Right ventricle myocardium inferior (tissue), 1 donor: ENCODE results near the gene SPARC. TPM values are rescaled to one million over a fixed set of nuclear protein-coding genes. Genes with fewer than 3 reads are reported as not detected.
A peak's percentile ranks its signal among the peaks of the same experiment; 100 is the strongest.

Source experiments
- ATAC-seq: fragments of 200-7000 bp; cut with Tn5 transposase; one replicate; pipeline ENCODE4 v1.9.1; 2020; ENCODE audit warnings: mild to moderate bottlenecking, moderate library complexity
- DNase-seq: peaks from one replicate; pipeline ENCODE4 v3.0.0; 2021; ENCODE audit errors: missing footprints
- intact Hi-C: fragments of 100-400 bp; cut with DNase I; formaldehyde crosslinking; loops from one replicate; pipeline ENCODE4 v1.11.0; 2022
- total RNA-seq: library from RNA; stranded (reverse); fragmentation: NEBNext Ultra II Directional; extraction: Animal tissue kit (Norgen Biotek cat#: 25700); gene quantifications from one replicate; pipeline ENCODE4 v1.2.1, GENCODE V29; 2021
- donor health status: DM: no; HTN: yes; CAD: no; lungs with severe emphysema.

The SPARC gene
- total RNA-seq, 1 donor from 2014 or later, result 517 TPM

DNA sequence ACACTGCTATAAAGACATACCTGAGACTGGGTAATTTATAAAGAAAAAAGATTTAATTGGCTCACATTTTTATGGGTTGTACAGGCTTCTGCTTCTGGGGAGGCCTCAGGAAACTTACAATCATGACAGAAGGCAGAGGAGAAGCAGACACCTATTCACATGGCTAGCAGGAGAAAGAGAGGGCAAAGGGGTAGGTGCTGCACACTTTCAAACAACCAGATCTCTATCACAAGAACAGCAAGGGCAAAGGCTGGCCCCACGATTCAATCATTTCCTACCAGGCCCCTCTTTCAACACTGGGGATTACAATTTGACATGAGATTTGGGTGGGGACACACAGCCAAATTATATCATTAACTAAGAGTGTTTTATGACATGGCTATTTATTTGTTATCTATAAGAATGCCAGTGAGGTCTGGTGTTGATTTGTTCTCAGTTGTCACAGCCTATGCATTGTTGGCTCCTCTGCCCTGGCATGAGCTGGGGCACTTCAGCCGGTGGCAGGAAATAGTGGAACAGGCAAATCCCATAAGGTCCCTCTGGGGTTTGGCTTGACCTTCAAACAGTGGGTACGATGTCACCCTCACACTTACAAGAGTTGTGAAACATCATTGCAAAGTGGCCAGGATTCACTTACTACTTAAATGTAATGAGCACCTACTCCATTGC, 44.1 kb downstream of the SPARC start:
- intact Hi-C loops, result no loop called here

GRCh38 chr5:151638619-151639018, 48.1 kb downstream of the SPARC start:
- intact Hi-C loops, result no loop called here
- DNase-seq, result no peak
- no peak for ATAC-seq

More for the DNA sequence above, 44.1 kb downstream of the SPARC start:
- ATAC-seq (peak; percentile 91), DNase-seq (no peak)

DNA sequence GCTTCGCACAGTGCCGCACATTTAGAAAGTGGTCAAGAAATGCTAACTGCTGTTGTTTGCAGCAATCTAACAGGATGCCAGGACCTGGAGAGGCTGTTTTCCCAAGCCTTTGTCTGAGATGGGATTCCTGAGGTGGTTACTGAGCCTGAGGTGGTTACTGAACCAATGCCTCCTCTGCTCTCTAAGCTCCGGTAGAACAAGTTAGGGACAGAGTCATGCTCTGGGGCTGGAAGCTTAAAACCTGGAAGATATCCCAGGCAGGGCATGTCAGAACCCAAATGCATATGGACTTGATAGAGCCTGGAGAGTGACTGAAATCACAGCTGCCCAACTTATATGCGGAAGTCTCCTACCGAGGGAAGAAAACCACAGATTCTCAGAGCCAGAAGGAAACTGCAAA, 49.0 kb downstream of the SPARC start:
- no peak for ATAC-seq
- no peak for DNase-seq
- intact Hi-C loops, result no loop called here

- intact Hi-C loops, result no loop called here
- DNase-seq (no peak), ATAC-seq (no peak)
Observed at GRCh38 chr5:151633892-151634291, 52.8 kb downstream of the SPARC start.

DNA sequence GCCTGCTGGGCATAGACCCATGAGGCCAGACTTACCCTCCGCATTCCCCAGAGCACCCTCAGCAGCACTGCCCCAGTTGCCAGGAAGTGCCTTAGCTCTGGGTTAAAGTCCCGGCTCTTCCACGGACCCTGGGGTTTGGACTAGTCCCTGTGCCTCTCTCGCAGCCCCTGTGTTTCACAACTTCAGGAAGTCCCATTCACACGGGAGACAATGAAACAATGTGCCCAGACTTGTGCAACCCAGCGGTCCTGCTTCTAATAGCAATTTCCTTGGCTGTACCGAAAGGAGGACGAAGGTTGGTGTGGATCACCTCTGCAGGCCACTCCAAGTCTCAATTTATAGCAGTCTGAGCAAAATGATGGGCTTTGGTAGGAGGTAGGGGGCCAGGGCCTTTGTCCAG, 53.8 kb downstream of the SPARC start:
- ATAC-seq (no peak), DNase-seq (no peak)
- intact Hi-C loops, result no loop called here

DNA sequence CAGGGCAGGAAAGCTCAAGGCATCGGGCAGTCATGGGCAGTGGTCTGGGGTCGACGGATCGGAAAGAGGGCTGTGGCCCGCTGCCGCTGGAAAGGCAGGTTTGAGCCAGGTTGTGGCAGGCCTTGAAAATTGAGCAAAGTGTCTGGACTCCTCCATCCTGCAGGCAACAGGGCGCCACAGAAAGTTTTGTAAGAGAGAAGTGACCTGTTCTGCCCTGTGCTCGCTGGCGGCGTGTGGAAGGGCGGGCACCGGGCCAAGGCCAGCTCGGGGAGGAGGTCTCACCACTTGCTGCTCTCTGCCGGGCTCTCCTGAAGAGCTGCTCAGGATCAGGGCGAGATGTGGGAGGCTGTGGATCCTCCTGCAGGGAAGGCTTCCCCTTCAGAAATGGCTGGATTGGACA, 54.2 kb downstream of the SPARC start:
- DNase-seq, result peak; percentile 77
- peak; percentile 71 for ATAC-seq
- intact Hi-C loops, result no loop called here

- DNase-seq, result no peak
- intact Hi-C loops, result no loop called here
- ATAC-seq, result no peak
Observed at GRCh38 chr5:151631941-151632340, 54.8 kb downstream of the SPARC start.

- intact Hi-C loops, result no loop called here
- no peak for ATAC-seq
- no peak for DNase-seq
Observed at GRCh38 chr5:151630088-151630487, 56.6 kb downstream of the SPARC start.

DNA sequence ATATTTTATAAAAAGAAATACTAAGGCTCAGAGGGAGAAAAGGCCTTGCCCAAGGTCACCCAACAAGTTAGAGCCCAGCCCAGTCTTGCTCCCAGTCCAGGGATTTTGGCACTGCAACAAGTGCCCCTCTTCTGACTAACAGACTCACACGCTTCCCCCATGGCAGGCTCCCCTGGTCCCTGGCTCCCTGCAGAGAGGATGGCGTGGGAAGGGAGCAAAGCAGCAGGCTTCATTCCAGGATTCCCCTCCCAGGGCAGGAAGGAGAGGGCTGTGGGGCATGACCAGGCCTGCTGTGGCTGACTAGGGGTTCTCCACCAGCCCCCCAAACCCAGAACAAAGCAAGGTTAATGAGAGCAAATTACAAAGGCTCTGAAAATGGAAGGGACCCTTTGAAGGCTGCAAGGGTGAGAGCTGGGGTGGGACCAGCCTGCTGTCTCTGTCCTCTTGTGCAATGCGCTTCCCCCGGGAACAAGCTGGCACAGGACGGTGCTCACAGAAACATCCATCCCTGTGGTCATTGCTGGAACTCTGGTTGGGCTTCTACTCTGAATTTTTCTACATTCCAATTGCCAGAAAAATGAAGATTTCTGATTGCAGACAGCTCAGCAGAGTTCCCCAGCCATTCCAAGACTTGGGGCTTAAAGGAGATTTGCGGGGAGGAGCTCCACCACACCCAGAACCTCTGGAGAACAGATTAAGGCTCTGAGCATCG, 58.4 kb downstream of the SPARC start:
- intact Hi-C loops, result no loop called here
- DNase-seq, result no peak
- peak; percentile 40 for ATAC-seq

- ATAC-seq, result peak; percentile 47
- intact Hi-C loops, result no loop called here
Observed at GRCh38 chr5:151627650-151628049, 59.1 kb downstream of the SPARC start.

GRCh38 chr5:151625285-151625684, 61.4 kb downstream of the SPARC start:
- intact Hi-C loops, result no loop called here
- DNase-seq (no peak), ATAC-seq (no peak)

More at GRCh38 chr5:151627650-151628049, 59.1 kb downstream of the SPARC start:
- no peak for DNase-seq

- DNase-seq (no peak), ATAC-seq (peak; percentile 69)
- intact Hi-C loops, result no loop called here
Observed at GRCh38 chr5:151624476-151624875, 62.2 kb downstream of the SPARC start.

- intact Hi-C loops, result no loop called here
- DNase-seq, result no peak
- ATAC-seq, result no peak
Observed at GRCh38 chr5:151622367-151623088, 64.2 kb downstream of the SPARC start.

GRCh38 chr5:151620461-151620840, 66.3 kb downstream of the SPARC start:
- ATAC-seq (no peak), DNase-seq (no peak)
- intact Hi-C loops, result no loop called here

- ATAC-seq (no peak), DNase-seq (no peak)
Observed at GRCh38 chr5:151619812-151620460, 66.8 kb downstream of the SPARC start.

DNA sequence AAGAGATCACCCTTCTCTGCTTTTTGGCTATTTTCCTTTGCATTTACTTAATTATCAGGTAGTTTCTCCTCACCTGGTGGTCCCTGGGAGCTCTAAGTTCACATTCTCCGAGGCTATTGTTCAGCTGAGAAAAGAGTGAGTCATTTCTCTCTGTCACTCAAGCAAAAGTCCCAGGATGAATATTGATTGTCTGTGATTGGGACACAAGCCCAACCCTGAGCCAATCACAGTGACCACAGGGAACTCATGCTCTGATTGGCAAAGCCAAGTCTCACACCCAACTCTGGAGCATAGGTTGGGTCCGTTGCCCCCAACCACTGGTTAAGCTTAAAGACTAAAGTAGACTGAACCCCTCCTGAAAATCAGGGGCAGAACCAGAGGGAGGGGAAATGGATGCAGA, 67.8 kb downstream of the SPARC start:
- ATAC-seq, result no peak
- no peak for DNase-seq
- intact Hi-C loops, result no loop called here

More at GRCh38 chr5:151619812-151620460, 66.8 kb downstream of the SPARC start:
- intact Hi-C loops, result no loop called here

DNA sequence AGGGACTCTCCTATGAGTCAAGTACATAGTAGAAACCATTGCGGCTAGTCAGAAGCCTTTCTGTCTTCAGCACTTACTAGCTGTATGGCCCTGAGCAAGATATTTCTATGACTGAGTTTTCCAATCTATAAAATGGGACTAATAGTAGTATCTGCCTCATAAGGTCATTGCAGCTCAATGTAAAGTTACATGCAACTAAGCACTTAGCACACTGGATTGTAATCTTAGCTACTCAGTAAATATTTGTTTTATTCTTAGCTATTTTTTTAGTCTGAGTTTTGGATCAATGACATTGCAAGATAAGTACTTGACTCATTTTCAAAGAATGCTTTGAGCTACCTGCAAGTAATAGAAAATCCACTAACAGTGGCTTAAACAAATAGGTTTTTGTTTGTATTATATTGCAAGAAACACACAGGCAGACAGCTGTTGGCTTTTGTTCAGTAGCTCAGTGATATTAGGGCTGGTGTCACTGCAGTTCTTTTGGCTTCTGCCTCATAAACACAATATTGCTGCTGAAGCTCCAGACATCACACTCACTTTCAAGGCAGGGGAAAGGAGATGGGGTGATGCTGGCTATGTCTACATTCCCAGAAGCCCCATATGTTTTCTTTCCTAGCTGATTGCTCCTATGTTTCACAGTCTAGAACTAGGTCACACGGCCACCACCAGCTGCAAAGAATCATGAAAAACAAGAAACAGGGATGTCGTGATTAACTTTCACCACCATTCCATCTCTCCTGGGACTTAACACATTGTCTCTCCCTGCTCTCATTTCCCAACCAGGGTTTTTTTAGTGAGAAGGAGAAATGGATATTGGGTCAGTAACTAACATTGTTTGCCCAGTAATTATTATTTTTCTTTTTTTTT, 68.6 kb downstream of the SPARC start:
- no peak for ATAC-seq
- intact Hi-C loops, result no loop called here
- no peak for DNase-seq

- ATAC-seq, result no peak
- intact Hi-C loops, result no loop called here
- no peak for DNase-seq
Observed at GRCh38 chr5:151617383-151617840, 69.3 kb downstream of the SPARC start.
